Choroid plexus epithelial cell (primary cell): ENCODE results near the gene DYNC1I2.

Source experiments
- DNase-seq: peaks from one replicate; pipeline ENCODE4 v3.0.0-alpha.2; 2010; ENCODE audit warnings: low read depth
- H3K4me3 ChIP-seq: 2 replicates; pipeline ENCODE4 v1.5.1; 2011; ENCODE audit warnings: low read depth, mild to moderate bottlenecking, control low read depth, low read length, moderate library complexity
- CTCF ChIP-seq: conservative IDR thresholded peaks from 2 replicates; pipeline ENCODE4 v1.5.1; 2011; ENCODE audit warnings: low read depth, mild to moderate bottlenecking, control low read depth, inconsistent platforms, low read length, moderate library complexity

The DYNC1I2 gene

GRCh38 chr2:171687287-171688128 is at the start of gene DYNC1I2:
TSS of gene DYNC1I2 (plus strand) at chr2:171687469. CDS start at chr2:171690156, 2,687 bp downstream.
- DNase-seq = peak; percentile 98
- H3K4me3 ChIP-seq = peak within 1 kb of the TSS; percentile 87
- no peak for TF ChIP-seq CTCF

- DNase-seq = no peak
- no peak for TF ChIP-seq CTCF
- no peak overlapping the region for H3K4me3 ChIP-seq
These were observed 35.4 kb upstream of the DYNC1I2 start for GRCh38 chr2:171651667-171652415.

- no peak overlapping the region for H3K4me3 ChIP-seq
- TF ChIP-seq CTCF = no peak
- peak; percentile 40 for DNase-seq
These were observed 34.9 kb upstream of the DYNC1I2 start for GRCh38 chr2:171652416-171652785.

- no peak for DNase-seq
- no peak overlapping the region for H3K4me3 ChIP-seq
- no peak for TF ChIP-seq CTCF
These were observed 31.7 kb upstream of the DYNC1I2 start for GRCh38 chr2:171655586-171655985.

- DNase-seq = no peak
- TF ChIP-seq CTCF = no peak
- H3K4me3 ChIP-seq = no peak overlapping the region
These were observed 20.2 kb upstream of the DYNC1I2 start for GRCh38 chr2:171667041-171667440.

- no peak for TF ChIP-seq CTCF
- DNase-seq = no peak
- no peak overlapping the region for H3K4me3 ChIP-seq
These were observed 19.1 kb upstream of the DYNC1I2 start for GRCh38 chr2:171668183-171668582.
